HG03108 (cell line): Measurements from ENCODE around the gene SRR.

Experiments used
- ATAC-seq: cut with Tn5 transposase; IDR thresholded peaks from one replicate; pipeline ENCODE4 v1.9.1; 2021; ENCODE audit warnings: moderate library complexity; ENCODE audit not compliant: unreplicated experiment

SRR gene

GRCh38 chr17:2338315-2338657, 34.5 kb downstream of the SRR start:
- ATAC-seq, result no peak

- no peak for ATAC-seq
Observed at GRCh38 chr17:2343421-2343820, 39.7 kb downstream of the SRR start.

DNA sequence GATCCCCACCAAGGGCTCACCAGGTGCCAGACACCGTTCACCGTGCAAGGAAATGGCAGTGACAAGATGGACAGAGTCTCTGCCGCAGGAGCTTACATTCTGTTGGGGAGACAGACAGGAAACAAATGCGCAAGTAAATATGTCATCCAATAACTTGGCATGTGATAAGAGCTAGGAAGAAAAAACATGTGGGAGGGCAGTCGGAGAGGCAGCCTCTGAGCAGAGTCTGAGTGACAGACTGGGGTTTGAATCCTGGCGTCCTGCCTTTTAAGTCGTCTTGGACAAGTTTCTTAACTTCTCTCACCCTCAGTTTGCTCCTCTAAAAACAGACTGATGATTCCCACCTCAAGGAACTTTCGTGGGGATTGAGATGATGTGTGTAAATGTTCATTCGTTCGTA, 40.8 kb downstream of the SRR start:
- ATAC-seq, result no peak

DNA sequence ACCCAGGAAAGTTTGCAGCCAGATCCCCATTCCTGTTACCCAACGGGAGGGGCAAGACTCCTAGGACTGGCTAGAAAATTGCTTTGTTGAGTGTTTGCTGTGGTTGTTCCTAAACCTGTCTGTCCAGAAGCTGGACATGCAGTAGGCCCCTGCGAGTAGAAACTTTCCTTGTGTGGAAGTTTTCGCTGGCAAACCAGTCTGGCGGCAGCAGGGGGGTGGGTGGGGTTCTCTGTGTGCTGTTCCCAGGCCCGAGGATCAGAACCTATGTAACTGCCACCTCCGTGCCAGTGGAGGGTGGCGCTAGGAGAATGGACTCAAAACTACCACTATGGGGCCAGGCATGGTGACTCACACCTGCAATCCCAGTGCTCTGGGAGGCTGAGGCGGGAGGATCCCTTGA, 42.7 kb downstream of the SRR start:
- no peak for ATAC-seq

DNA sequence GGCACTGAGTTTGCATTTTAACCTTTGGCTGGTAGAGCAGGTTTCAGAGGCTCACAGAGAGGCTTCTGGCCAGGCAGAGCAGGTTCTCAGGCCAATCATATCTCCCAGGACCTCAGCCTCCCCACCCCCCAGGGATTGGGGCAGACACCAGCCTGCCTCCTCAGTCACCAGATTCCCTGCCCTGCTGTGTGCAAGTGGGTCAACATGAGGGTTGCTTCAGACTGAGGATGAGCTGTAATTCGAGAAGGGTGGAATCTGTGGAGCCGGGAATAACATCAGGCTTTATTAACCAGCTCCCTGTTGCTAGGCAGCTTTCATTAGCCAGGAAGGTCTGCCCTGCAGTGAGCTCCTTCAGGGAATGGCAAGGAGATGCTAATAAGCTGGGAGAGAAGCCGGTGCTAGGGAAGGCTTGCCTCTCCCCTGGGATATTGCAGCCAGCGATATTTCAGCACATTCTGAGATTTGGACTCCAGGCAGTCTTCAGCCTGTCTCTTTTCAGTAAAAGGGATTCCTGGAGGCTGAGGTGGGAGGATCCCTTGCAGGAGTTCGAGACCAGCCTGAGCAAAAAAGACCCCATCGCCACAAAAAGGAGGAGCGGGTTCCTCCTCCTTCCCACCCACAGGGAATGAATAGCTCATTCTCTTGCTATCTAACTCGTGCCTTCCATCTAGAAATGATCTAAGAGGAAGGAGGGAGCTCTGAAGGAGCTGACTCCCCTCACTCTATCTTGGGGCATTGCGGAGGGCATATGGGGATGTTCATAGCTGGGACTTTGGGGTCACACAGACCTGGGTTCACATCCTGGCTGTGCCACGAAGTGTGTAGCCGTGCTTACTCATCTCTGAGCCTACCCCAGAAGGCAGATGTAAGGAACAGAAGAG, 44.3 kb downstream of the SRR start:
- ATAC-seq, result no peak

DNA sequence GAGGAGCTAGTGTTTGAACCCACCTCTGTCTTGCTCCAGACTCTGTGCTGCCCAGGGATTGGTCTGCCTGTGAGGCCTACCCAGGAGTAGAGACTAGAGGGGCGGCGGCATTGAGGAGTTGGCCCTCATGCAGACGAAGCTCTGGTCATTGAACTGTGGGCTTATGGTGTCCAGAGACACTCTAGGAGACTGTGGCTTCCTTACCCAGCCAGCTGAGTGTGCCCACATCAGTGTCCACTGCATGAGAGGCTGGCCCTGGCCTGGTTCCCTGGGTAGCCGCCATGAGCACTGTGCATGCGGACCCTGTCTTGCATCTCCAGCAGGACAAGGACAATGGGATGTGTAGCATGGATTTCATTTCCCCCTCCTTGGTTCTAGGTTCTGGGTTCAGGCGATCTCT, 47.5 kb downstream of the SRR start:
- ATAC-seq, result no peak

DNA sequence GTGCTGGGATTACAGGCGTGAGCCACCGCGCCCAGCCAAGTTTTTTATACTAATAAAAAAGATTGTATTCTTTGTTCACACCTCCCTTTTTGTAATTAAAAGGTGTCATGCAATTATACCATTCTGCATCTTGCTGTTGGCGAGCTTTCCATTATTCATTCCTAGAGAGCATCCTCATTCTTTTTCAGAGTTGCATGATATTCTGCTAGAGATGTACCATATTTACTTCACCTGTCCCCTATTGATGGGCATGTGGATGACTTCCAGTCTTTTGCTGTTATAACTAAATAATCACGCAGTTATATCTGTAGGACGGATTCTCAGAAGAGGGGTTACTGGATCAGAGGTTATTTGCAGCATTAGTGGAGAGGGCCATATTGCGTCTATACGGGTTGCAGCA, 50.6 kb downstream of the SRR start:
- no peak for ATAC-seq

- ATAC-seq, result no peak
Observed at GRCh38 chr17:2357237-2357636, 53.5 kb downstream of the SRR start.

- ATAC-seq, result no peak
Observed at GRCh38 chr17:2357931-2358434, 54.2 kb downstream of the SRR start.

GRCh38 chr17:2361010-2361760, 57.4 kb downstream of the SRR start:
- no peak for ATAC-seq

DNA sequence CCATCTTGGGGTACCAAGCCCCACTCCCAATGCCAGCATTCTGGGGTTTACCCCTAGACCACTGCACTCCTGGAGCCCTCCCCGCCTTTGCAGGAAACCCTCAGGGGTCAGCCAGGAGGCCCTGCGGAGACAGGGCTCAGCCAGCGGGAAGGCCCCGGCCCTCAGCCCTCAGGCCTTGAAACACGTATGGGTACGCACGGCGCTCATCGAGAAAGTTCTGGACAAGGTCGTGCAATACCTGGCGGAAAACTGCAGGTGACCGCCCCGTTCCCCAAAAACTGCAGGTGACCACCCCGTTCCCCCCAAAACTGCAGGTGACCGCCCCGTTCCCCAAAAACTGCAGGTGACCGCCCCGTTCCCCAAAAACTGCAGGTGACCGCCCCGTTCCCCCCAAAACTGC, 58.3 kb downstream of the SRR start:
- ATAC-seq, result no peak

DNA sequence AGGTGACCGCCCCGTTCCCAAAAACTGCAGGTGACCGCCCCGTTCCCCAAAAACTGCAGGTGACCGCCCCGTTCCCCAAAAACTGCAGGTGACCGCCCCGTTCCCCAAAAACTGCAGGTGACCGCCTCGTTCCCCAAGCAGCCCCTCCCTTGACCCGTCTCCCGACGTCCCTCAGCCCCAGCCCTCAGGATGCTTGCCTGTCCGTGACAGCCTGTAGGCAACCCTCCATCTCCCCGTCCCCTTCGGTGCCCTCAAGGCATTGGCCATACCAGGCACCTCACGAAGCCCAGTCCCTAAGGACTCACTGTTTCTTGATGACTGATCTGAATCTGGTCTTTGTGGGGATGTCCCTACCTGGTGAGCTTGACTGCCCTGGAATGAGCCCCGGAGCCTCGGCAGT, 58.7 kb downstream of the SRR start:
- no peak for ATAC-seq

GRCh38 chr17:2362881-2363280, 59.1 kb downstream of the SRR start:
- no peak for ATAC-seq

GRCh38 chr17:2363318-2363717, 59.6 kb downstream of the SRR start:
- ATAC-seq, result no peak

DNA sequence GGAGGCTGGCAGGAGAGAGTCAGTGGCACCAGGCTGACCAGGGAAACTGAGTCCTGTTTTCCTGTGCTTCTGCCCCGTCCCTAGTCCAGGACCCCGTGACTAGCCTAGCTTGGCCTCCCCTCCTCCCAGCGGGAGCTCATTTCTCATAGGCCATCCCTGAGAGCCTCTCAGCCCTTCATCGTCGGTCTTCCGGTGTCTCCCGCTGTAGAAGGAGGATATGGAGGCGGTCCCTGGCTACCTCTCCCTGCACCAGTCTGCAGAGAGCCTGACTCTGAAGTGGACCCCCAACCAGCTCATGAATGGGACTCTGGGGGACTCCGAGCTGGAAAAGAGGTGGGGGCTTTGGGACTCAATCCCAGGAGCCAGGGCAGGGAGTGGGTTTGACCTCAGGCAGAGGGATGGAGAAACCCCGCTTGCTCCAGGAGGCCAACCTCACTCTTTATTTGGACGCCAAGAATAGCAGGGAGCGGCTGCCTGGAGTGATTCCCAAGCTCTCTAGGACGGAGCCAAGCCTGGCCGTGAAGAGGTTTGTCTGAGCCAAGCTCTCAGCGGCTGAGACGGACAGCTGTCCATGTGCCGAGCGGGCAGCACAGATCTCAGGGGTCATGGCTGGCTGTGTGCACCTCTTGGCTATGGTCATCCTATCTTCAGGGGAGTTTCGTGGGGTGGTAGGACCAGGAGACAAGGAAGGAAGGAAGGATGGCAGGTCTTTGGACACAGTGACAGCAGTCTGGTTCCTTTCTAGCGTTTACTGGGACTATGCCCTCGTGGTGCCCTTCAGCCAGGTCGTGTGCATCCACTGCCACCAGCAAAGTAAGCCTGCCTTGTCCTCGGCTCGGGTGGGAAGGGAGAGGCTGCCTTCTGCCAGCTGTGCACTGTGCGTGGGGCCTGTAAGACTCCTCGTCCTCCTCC, 60.4 kb downstream of the SRR start:
- no peak for ATAC-seq

DNA sequence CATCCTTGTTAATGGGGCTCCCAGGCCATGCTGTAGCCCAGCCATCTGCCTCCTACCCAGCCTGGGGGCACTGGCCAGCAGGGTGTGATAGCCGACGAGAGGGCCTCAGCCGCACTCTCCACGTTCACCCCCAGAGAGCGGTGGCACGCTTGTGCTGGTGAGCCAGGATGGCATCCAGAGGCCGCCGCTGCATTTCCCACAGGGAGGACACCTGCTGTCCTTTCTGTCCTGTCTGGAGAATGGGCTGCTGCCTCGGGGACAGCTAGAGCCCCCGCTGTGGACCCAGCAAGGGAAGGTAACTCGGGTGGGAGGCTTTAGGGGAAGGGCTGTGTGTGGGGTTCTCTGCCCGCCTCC, 61.0 kb downstream of the SRR start:
- ATAC-seq, result no peak

- no peak for ATAC-seq
Observed at GRCh38 chr17:2365132-2365531, 61.4 kb downstream of the SRR start.

GRCh38 chr17:2366747-2367494, 63.2 kb downstream of the SRR start:
- ATAC-seq, result no peak

DNA sequence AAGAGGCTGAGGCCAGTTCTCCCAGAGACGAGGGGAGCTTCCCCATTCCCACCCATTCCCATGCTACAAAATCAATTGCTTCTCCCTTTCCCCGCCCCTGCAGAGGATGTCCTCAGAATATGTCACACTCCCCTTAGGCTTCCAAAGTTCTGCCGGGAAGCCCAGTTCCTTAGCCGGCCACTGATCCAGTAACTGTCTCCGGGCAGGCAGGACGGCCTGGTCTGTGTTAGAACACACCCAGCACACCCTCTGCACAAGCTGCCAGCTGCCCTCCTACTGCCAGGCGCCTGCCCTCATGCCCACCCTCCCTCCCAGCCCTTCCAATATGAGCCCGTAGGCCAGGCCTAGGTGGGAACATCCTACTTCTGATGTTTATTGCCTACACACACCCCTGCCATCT, 64.6 kb downstream of the SRR start:
- ATAC-seq, result no peak

DNA sequence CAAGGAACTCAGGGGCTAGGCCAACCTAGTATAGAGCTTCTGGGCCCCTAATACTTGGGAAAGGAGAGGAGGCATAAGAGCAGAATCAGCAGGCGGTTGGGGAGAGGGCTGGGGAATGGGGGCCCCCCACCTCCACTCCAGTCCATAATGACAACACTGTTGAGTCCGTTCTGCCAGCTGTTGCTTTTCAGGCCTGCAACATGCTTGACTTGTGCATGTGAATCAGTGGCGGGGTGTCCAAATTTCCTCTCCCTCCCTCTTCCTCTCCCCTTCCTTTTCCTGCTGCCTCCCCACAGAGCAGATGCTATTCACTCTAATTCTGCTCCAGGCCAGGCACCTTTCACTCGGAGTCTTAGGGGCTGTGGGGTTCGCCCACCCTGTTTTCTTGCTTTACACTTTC, 65.3 kb downstream of the SRR start:
- no peak for ATAC-seq
